Measurements from ENCODE around the gene NSD2. TPM values are rescaled to one million over a fixed set of nuclear protein-coding genes. Genes with fewer than 3 reads are reported as not detected.

Gene NSD2
- total RNA-seq, 4 donors from 2014 or later: 19.1 to 33.1 (median 28.8) TPM

GRCh38 chr4:1968686-1969295 lies 97.6 kb downstream of the NSD2 start:
- no peak for TF ChIP-seq CTCF (IDR thresholded peaks at IDR 0.05)
- ATAC-seq (ENCODE audit: low FRiP score) (no peak), DNase-seq (ENCODE audit: low spot score) (no peak)

GRCh38 chr4:1969928-1970723 lies 98.9 kb downstream of the NSD2 start:
- no peak for DNase-seq (ENCODE audit: low spot score)
- TF ChIP-seq CTCF (IDR thresholded peaks at IDR 0.05): no peak
- ATAC-seq (ENCODE audit: low FRiP score): no peak

- no peak for TF ChIP-seq CTCF (IDR thresholded peaks at IDR 0.05)
- DNase-seq (ENCODE audit: low spot score): no peak
These were observed 99.7 kb downstream of the NSD2 start for GRCh38 chr4:1970926-1971325.

GRCh38 chr4:1971456-1972200 lies 100.4 kb downstream of the NSD2 start:
- ATAC-seq (ENCODE audit: low FRiP score) (no peak), DNase-seq (ENCODE audit: low spot score) (no peak)

More at GRCh38 chr4:1970926-1971325, 99.7 kb downstream of the NSD2 start:
- ATAC-seq (ENCODE audit: low FRiP score): no peak

GRCh38 chr4:1972414-1972813 lies 101.2 kb downstream of the NSD2 start:
- TF ChIP-seq CTCF (IDR thresholded peaks at IDR 0.05): no peak
- DNase-seq (ENCODE audit: low spot score): no peak
- no peak for ATAC-seq (ENCODE audit: low FRiP score)

More at GRCh38 chr4:1971456-1972200, 100.4 kb downstream of the NSD2 start:
- no peak for TF ChIP-seq CTCF (IDR thresholded peaks at IDR 0.05)

- DNase-seq (ENCODE audit: low spot score): no peak
- no peak for ATAC-seq (ENCODE audit: low FRiP score)
- no peak for TF ChIP-seq CTCF (IDR thresholded peaks at IDR 0.05)
These were observed 102.0 kb downstream of the NSD2 start for GRCh38 chr4:1973218-1973617.
